Stimulated activated CD8-positive, alpha-beta memory T cell treated with anti-CD3 and anti-CD28 coated beads, Interleukin-7, amount 100 ng/mL, for 1 hour (primary cell): ENCODE measurements around the gene PHLDB3.
"Not testable (repeated sequence)": the region's sequence is repeated elsewhere in the genome, so short reads cannot be mapped to it uniquely, and the experiment has no call there.

Experiments used
- DNase-seq, 2 donors: peaks; one replicate each; pipeline ENCODE4 v3.0.0-alpha.2; 2020; ENCODE audit warnings: low read depth in 2 of 2

Gene PHLDB3

GRCh38 chr19:43444531-43445287 lies 59.8 kb downstream of the PHLDB3 start:
- no peak for DNase-seq

- DNase-seq: not testable (repeated sequence)
Measured at GRCh38 chr19:43444091-43444490, 60.5 kb downstream of the PHLDB3 start.

GRCh38 chr19:43441716-43442115 lies 62.8 kb downstream of the PHLDB3 start:
- DNase-seq: no peak

GRCh38 chr19:43439709-43440063 lies 64.9 kb downstream of the PHLDB3 start:
- DNase-seq: no peak

GRCh38 chr19:43439032-43439708 lies 65.4 kb downstream of the PHLDB3 start:
- no peak for DNase-seq

GRCh38 chr19:43438291-43439031 lies 66.1 kb downstream of the PHLDB3 start:
- no peak for DNase-seq

- DNase-seq: no peak
Measured at GRCh38 chr19:43437712-43438111, 66.8 kb downstream of the PHLDB3 start.

- not testable (repeated sequence) for DNase-seq
Measured at GRCh38 chr19:43437284-43437683, 67.3 kb downstream of the PHLDB3 start.

GRCh38 chr19:43435775-43436174 lies 68.8 kb downstream of the PHLDB3 start:
- no peak for DNase-seq

- DNase-seq: no peak
Measured at GRCh38 chr19:43433689-43434088, 70.9 kb downstream of the PHLDB3 start.

GRCh38 chr19:43433358-43433673 lies 71.2 kb downstream of the PHLDB3 start:
- no peak for DNase-seq

- DNase-seq: no peak
Measured at GRCh38 chr19:43430976-43431375, 73.6 kb downstream of the PHLDB3 start.

- no peak for DNase-seq
Measured at GRCh38 chr19:43430142-43430710, 74.3 kb downstream of the PHLDB3 start.

GRCh38 chr19:43429395-43429794 lies 75.2 kb downstream of the PHLDB3 start:
- DNase-seq: no peak

- no peak for DNase-seq
Measured at GRCh38 chr19:43425567-43426392, 78.8 kb downstream of the PHLDB3 start.
